Measurements from ENCODE around the gene NANOS3. TPM values are rescaled to one million over a fixed set of nuclear protein-coding genes. Genes with fewer than 3 reads are reported as not detected.
A peak's percentile ranks its signal among the peaks of the same experiment; 100 is the strongest.

NANOS3 gene
- total and polyA plus RNA-seq, 4 donors: 0.81 to 1.5 (median 0.82) TPM; not detected in 1

DNA sequence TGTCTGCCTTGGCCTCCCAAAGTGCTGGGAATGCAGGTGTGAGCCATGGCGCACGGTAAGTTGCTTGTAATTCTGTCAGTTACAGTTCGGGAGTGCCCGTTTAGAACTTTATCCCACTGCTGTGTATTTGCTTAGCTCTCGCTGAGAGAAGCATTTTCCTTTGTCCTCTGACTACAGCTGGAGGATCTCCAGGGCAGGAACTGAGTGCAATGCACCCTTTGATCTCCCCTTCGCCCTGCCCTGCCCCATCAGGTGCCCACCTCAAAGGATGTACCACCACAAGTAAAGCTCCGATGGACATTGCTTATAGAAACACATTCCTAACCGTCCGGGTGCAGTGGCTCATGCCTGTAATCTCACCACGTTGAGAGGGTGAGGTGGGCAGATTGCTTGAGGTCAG is 22.5 kb downstream of the NANOS3 start:
- 72 to 84% methylated on average over 10 of the region's 10 CpGs for WGBS, 2 donors
- H3K36me3 ChIP-seq (ENCODE audit: control insufficient read depth in 4 of 4, insufficient read depth in 4 of 4, low read length in 4 of 4): no peaks in the 10 kb centered on the region
- no peaks in the 10 kb centered on the region for H3K9me3 ChIP-seq (ENCODE audit: control insufficient read depth in 4 of 4, insufficient read depth in 3 of 4, low read length in 3 of 4)
- TF ChIP-seq, protein P1, sequence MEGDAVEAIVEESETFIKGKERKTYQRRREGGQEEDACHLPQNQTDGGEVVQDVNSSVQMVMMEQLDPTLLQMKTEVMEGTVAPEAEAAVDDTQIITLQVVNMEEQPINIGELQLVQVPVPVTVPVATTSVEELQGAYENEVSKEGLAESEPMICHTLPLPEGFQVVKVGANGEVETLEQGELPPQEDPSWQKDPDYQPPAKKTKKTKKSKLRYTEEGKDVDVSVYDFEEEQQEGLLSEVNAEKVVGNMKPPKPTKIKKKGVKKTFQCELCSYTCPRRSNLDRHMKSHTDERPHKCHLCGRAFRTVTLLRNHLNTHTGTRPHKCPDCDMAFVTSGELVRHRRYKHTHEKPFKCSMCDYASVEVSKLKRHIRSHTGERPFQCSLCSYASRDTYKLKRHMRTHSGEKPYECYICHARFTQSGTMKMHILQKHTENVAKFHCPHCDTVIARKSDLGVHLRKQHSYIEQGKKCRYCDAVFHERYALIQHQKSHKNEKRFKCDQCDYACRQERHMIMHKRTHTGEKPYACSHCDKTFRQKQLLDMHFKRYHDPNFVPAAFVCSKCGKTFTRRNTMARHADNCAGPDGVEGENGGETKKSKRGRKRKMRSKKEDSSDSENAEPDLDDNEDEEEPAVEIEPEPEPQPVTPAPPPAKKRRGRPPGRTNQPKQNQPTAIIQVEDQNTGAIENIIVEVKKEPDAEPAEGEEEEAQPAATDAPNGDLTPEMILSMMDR (IDR thresholded peaks at IDR 0.05; ENCODE audit: control extremely low read depth, extremely low read depth): no peak
- DNase-seq (no peak), ATAC-seq (ENCODE audit: insufficient read depth, low FRiP score) (no peak)
- no peaks in the 10 kb centered on the region for H3K4me1 ChIP-seq (ENCODE audit: control insufficient read depth in 5 of 5, insufficient read depth in 5 of 5, low read length in 5 of 5)
- no peak overlapping the region for H3K9ac ChIP-seq (ENCODE audit: insufficient read depth in 1 of 2, low read length in 2 of 2)
- H3K27ac ChIP-seq (ENCODE audit: low read depth in 1 of 2, low read length in 1 of 2): no peak overlapping the region
- no peak overlapping the region for H3K4me3 ChIP-seq
- no peaks in the 10 kb centered on the region for H3K27me3 ChIP-seq (ENCODE audit: control insufficient read depth in 3 of 3, insufficient read depth in 3 of 3, low read length in 2 of 3)

DNA sequence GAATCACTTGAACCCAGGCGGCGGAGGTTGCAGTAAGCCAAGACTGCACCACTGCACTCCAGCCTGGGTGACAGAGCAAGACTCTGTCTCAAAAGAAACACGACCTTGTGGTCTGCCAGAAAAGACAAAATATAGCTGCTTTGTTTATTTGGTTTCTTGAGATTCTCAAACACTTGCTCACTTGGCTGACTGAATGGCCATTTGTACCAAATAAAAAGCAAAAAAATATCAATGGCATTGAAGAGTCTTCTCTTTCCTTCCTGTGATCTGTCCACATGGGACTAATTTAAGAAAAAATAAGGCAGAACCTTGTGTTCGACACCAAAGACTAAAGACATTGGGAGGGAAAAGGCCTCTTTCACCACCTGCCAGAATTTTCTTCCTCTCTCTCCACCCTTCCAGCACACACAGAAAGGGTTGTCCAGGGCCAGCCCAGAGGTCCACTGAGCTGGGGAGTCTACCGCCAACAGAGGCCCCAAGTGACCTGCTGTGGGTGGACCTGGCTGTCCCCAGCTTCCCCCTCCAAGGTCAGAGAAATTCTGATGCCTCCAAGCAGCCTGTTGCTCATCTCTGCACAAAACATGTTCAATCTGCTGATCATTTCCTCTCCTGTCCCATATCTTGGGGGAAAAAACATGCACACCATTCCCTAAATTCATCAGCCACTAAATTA is 23.1 kb downstream of the NANOS3 start:
- Histone ChIP-seq H3K4me1 (ENCODE audit: control insufficient read depth in 5 of 5, insufficient read depth in 5 of 5, low read length in 5 of 5) (no peaks in the 10 kb centered on the region), H3K27me3 (ENCODE audit: control insufficient read depth in 3 of 3, insufficient read depth in 3 of 3, low read length in 2 of 3) (no peaks in the 10 kb centered on the region), H3K9me3 (ENCODE audit: control insufficient read depth in 4 of 4, insufficient read depth in 3 of 4, low read length in 3 of 4) (no peaks in the 10 kb centered on the region), H3K36me3 (ENCODE audit: control insufficient read depth in 4 of 4, insufficient read depth in 4 of 4, low read length in 4 of 4) (no peaks in the 10 kb centered on the region), H3K4me3 (no peak overlapping the region), H3K27ac (ENCODE audit: low read depth in 1 of 2, low read length in 1 of 2) (no peak overlapping the region), H3K9ac (ENCODE audit: insufficient read depth in 1 of 2, low read length in 2 of 2) (no peak overlapping the region)
- DNase-seq: no peak
- TF ChIP-seq, protein P1 (IDR thresholded peaks at IDR 0.05; ENCODE audit: control extremely low read depth, extremely low read depth): no peak
- no peak for ATAC-seq (ENCODE audit: insufficient read depth, low FRiP score)
- 74 to 81% methylated on average over 5 of the region's 5 CpGs for WGBS, 2 donors

DNA sequence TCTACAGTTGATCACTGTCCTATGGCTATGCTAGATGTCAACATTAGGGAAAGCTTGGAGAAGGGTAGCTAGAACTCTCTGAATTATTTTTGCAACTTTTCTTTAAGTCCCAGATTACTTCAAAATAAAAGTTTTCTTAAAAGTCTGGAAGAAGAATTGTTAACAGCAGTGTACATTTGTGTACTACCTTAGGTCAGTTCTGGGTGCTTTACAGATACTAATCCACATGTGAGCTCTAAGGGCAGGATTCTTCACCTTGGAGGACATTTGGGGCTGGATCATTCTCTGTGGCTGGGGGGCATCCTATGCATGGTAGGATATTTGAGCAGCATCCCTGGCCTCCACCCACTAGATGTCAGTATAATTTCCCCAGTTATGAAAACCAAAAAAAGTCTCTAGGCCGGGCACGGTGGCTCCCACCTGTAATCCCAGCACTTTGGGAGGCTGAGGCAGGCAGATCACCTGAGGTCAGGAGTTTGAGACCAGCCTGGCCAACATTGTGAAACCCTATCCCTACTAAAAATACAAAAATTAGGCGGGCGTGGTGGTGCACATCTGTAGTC is 26.1 kb downstream of the NANOS3 start:
- TF ChIP-seq, protein P1 (IDR thresholded peaks at IDR 0.05; ENCODE audit: control extremely low read depth, extremely low read depth): peak; percentile 9
- no peak for ATAC-seq (ENCODE audit: insufficient read depth, low FRiP score)
- no peaks in the 10 kb centered on the region for H3K9me3 ChIP-seq (ENCODE audit: control insufficient read depth in 4 of 4, insufficient read depth in 3 of 4, low read length in 3 of 4)
- DNase-seq: no peak
- H3K9ac ChIP-seq (ENCODE audit: insufficient read depth in 1 of 2, low read length in 2 of 2): no peak overlapping the region
- H3K36me3 ChIP-seq (ENCODE audit: control insufficient read depth in 4 of 4, insufficient read depth in 4 of 4, low read length in 4 of 4): no peaks in the 10 kb centered on the region
- H3K4me1 ChIP-seq (ENCODE audit: control insufficient read depth in 5 of 5, insufficient read depth in 5 of 5, low read length in 5 of 5): peaks cover 0 to 11% (median 3%) of the 10 kb centered on the region in 5 donors
- no peak overlapping the region for H3K4me3 ChIP-seq
- 65 to 75% methylated on average over 4 of the region's 4 CpGs for WGBS, 2 donors
- no peaks in the 10 kb centered on the region for H3K27me3 ChIP-seq (ENCODE audit: control insufficient read depth in 3 of 3, insufficient read depth in 3 of 3, low read length in 2 of 3)
- H3K27ac ChIP-seq (ENCODE audit: low read depth in 1 of 2, low read length in 1 of 2): no peak overlapping the region
